ENCODE results near the gene OBI1.

DNA sequence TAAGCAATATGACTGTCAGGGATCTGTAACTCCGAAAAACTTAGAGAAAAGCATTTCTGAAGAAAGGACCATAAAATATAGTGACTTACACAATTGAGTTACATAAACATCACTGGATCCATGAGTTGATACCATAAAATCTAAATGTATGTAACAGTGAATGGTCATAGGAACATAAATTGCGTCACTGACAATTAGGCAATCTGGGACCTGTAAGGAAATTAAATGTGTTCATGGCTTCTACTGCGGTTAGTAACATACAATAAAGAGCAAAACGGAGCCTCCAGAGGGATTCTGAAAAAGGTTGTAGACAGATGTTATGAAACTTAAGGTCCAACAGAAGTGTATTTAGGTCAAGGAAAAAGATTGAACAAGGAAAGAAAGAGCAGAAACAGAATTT is 82.7 kb downstream of the OBI1 start:
- TF ChIP-seq, protein P1, sequence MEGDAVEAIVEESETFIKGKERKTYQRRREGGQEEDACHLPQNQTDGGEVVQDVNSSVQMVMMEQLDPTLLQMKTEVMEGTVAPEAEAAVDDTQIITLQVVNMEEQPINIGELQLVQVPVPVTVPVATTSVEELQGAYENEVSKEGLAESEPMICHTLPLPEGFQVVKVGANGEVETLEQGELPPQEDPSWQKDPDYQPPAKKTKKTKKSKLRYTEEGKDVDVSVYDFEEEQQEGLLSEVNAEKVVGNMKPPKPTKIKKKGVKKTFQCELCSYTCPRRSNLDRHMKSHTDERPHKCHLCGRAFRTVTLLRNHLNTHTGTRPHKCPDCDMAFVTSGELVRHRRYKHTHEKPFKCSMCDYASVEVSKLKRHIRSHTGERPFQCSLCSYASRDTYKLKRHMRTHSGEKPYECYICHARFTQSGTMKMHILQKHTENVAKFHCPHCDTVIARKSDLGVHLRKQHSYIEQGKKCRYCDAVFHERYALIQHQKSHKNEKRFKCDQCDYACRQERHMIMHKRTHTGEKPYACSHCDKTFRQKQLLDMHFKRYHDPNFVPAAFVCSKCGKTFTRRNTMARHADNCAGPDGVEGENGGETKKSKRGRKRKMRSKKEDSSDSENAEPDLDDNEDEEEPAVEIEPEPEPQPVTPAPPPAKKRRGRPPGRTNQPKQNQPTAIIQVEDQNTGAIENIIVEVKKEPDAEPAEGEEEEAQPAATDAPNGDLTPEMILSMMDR (IDR thresholded peaks at IDR 0.05) = no peak
- TF ChIP-seq POLR2A (IDR thresholded peaks at IDR 0.05) (no peak), POLR2AphosphoS5 (IDR thresholded peaks at IDR 0.05) (no peak)
